Posterior cingulate gyrus (tissue), 11 donors: ENCODE measurements around the gene MSRB1.
"Not testable (repeated sequence)": the region's sequence is repeated elsewhere in the genome, so short reads cannot be mapped to it uniquely, and the experiment has no call there.

Experiments
- DNase-seq, 10 donors: peaks; one replicate each; pipeline versions ENCODE4 v3.0.0 to v3.0.0-alpha.2; 2020 to 2021; ENCODE audit warnings: mixed read lengths in 3 of 10
- intact Hi-C: fragments of 100-400 bp; cut with DNase I; formaldehyde crosslinking; loops from one replicate; pipeline ENCODE4 v1.15.1; 2023

MSRB1 gene

DNA sequence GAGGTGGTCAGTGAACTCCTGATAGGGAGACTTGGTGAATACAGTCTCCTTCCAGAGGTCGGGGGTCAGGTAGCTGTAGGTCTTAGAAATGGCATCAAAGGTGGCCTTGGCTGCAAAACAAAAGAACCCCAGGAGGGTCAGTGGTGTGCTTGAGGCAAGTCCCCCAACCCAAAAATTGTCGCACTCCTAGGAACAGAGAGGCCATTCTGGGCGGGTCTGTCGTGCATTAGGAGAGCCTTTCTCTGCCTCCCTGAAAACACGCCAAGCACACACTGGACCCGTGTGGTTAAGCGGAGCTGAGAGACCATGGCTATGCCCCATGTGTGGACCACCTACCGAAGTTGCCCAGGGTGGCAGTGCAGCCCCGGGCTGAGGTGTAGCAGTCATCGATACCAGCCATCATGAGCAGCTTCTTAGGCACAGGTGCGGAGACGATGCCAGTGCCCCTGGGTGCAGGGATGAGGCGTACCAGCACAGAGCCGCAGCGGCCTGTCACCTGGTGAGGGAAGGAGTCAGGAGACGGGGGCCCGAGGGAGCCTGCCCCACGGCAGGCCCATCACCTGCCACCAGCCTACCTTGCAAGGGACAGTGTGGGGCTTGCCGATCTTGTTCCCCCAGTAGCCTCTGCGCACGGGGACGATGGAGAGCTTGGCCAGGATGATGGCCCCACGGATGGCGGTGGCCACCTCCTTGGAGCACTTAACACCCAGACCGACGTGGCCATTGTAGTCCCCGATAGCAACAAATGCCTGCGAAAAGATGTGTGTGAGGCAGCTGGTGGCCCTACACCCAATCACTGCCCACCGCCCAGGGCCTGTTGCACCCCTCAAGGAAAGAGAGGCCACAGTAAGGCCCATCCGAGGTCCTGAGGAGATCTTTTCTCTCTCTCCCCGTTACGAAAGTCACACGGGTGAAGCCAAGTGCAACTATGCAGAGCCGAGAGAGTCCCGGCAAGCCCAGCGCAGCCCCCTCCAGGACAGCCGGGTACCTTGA is 19.5 kb upstream of the MSRB1 start:
- not testable (repeated sequence) for DNase-seq
- intact Hi-C loops, result loop anchor here (5.0 kb wide), 1 partner anchor 190 kb away; the partner anchor contains the start of genes EME2, MRPS34 and NME3

DNA sequence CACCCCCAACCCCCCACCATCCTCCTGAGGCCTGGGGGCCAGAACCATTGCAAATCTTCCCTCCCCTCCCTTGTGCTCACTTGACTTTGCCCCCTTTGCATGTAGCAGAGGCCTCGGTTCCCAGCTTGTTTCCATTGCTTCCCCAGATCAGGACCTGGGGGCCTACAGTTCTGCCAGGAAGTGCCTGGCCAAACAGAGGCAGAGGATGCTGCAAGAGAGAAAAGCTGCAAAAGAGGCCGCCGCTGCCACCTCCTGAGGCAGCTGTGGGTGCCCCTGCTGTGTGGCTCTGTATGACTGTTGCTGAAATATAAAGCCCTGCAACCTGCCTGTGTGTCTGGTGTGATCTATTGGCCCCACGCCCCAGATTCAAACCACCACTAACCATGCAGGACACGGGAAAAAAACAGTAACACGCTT is 18.7 kb upstream of the MSRB1 start:
- intact Hi-C loops, result loop anchor here (5.0 kb wide), 1 partner anchor 189 kb away; the partner anchor contains the start of genes EME2, MRPS34 and NME3
- no peak for DNase-seq

DNA sequence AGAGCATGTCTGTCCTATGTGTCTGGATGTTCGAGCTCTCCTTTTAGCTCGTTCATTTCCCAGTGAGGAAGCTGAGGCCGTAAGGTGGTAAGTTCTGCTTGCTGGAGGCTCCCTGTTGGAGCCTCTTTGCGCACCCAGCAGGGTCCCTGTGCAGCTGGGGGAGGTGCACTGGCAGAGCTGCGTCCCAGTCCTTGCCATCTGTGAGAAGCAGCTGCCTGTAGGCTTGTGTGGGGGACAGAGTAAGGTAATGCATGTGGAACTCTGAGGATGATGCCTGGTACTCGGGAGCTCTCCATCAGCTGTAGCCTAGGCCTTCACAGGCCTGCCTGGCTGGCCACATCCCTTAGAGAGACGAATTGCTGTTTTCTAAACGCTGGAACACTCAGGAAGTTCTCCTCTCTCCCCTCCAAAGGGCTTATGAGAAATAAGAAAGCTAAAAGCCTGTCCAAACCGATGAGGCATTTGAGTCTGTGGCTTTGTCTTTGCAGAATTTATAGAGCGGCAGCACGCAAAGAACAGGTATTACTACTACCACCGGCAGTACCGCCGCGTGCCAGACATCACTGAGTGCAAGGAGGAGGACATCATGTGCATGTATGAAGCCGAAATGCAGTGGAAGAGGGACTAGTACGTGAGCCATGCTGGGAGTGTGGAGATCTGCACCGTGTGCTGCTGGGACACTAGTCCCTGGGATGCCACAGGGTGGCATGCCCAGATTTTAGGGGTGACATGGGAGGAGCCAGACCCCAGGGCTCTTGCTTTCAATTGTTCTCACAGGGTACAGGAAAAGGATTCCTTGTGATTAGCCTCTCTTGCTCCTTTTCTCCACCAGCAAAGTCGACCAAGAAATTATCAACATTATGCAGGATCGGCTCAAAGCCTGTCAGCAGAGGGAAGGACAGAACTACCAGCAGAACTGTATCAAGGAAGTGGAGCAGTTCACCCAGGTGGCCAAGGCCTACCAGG is 17.9 kb upstream of the MSRB1 start:
- no peak for DNase-seq
- intact Hi-C loops, result loop anchor here (5.0 kb wide), 1 partner anchor 189 kb away; the partner anchor contains the start of genes EME2, MRPS34 and NME3

DNA sequence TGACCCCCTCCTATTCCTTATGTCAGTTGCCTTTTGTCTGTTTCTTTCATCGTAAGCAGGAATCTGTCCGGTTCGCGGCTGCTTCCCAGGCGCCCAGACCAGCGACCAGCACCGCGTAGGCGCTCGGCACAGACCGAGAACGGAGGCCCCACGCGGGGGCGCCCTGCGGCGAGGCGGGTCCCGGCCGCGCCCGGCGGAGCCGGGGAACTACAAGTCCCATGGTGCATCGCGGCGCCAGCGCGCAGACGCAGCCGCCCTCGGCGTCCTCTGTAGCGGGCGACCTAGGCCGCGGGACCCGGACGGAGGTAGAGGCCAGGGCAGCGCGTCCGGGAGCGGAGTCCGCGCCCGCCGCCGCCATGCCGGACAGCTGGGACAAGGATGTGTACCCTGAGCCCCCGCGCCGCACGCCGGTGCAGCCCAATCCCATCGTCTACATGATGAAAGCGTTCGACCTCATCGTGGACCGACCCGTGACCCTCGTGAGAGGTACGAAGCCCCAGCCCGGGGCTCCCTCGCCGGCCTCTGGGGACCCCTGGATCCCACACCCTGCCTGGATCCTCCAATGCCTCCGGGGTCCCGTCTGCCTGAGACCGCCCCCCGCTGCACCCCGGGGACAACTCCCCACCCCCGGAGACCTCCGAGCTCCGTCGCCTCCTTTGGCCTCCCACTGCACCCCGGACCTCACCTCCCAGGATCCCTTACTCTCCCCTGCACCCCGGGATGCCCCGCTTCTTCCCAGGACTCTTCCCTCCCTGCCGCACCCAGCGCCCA is 16.5 kb upstream of the MSRB1 start, which contains the start of gene NDUFB10:
Gene NDUFB10 (plus strand): TSS at position 270 of the 771 bp plus-strand sequence. CDS start 87 bp downstream, at position 357.
- intact Hi-C loops, result loop anchor here (5.0 kb wide), 1 partner anchor 187 kb away; the partner anchor contains the start of genes EME2, MRPS34 and NME3
- peak; percentile 88 to 99 (median 92) for DNase-seq

DNA sequence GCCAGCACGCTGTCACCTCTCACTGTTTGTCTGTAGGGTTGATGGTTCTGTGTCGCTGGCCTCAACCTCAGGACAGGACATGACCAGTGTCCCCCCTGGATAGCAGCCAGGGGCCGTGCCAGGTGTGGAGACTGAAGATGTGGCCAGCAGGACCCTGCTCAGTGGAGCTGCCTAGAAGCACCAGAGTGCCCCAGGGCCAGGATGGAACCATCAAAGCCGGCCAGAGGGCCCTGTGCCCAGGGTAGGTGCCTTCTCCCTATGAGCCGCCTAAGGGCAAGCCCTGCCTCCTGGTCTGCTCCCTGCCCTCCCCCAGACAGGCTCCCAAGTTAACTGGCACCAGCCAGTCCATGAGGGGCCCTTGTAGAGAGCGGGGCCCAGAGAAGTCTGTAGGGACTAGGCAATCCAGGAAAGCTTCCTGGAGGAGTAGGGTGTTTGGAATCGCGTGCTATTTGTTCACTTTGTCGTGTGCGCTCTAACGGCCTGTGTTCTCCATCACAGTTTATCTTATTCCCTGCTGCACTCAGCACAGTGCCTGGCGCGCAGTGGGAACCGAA is 15.8 kb upstream of the MSRB1 start:
- intact Hi-C loops, result no loop called here
- DNase-seq, result no peak

DNA sequence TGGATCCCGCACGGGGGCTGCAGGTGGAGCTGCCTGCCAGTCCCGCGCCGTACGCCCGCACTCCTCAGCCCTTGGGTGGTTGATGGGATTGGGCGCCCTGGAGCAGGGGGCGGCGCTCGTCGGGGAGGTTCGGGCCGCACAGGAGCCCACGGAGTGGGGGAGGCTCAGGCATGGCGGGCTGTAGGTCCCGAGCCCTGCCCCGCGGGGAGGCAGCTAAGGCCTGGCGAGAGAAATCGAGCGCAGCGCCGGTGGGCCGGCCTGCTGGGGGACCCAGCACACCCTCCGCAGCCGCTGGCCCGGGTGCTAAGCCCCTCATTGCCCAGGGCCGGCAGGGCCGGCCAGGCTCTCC is 15.1 kb upstream of the MSRB1 start:
- intact Hi-C loops, DNase-seq: not testable (repeated sequence)

DNA sequence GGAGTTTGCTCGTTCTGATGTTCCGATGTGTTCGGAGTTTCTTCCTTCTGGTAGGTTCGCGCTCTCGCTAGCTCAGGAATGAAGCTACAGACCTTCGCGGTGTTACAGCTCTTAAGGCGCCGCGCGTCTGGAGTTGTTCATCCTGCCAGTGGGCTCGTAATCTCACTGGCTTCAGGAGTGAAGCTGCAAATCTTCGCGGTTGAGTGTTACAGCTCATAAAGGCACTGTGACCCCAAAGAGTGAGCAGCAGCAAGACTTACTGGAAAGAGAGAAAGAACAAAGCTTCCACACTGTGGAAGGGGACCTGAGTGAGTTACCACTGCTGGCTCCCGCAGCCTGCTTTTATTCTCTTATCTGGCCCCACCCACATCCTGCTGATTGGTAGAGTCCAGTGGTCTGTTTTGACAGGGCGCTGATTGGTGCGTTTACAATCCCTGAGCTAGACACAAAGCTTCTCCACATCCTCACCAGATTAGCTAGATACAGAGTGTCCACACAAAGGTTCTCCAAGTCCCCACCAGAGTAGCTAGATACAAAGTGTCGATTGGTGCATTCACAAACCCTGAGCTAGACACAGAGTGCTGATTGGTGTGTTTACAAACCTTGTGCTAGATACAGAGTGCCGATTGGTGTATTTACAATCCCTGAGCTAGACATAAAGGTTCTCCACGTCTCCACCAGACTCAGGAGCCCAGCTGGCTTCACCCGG is 14.6 kb upstream of the MSRB1 start:
- intact Hi-C loops, result not testable (repeated sequence)

DNA sequence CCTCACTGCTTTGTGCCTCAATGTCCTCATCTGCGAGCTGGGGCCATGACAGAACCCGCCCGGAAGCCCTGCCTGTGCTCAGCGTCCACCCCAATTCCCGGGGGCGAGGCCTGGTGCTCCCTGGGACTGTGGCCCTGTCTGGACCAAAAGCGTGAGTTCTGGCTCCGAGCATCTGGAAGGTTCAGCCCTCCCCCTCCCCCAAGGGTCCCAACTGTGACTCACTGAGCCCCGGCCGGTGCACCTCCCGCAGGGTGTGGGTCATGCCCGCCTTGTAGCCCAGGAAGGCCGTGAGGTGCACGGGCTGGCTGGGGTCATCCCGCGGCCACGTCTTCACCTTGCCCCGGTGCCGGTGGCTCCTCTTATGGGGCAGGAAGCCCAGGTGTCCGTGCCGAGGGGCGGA is 10.7 kb upstream of the MSRB1 start:
- no peak for DNase-seq
- intact Hi-C loops, result no loop called here

More for the DNA sequence above, 14.6 kb upstream of the MSRB1 start:
- DNase-seq, result not testable (repeated sequence)

DNA sequence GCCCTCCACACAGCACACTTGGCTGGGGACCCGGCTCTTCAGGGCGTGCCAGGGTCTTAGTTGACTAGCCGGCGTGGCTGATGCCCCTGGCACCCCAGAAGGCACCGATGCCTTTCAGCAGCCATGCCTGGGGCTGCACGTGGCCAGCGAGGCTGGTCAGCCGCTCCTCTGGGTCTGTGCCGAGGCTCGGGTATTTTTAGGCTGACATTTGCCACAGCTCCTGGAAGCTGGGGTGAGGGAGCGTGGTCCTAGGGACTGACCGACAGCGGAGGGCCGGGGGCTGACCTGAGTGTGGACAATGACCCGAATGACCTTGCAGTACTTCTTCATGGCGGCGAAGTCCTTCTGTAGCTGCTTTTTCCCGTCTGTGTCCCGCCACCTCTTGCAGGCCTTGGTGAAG is 7.6 kb upstream of the MSRB1 start:
- DNase-seq, result no peak
- intact Hi-C loops, result no loop called here

DNA sequence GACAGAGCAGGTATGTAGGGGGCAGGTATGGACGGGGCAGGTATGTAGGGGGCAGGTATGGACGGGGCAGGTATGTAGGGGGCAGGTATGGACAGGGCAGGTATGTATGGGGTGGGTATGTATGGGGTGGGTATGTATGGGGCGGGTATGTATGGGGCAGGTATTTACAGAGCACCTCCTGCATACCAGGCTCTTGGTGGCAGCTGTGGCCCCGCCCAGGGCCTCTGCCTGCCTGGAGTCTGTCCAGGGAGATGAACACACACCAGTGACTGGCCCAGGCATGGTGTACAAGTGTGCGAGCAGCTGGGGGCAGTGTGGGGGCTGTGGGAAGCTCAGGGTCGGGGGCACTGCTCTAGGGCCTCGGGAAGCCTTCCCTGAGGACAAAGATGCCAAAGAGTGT is 7.0 kb upstream of the MSRB1 start:
- intact Hi-C loops, result no loop called here
- DNase-seq, result no peak

DNA sequence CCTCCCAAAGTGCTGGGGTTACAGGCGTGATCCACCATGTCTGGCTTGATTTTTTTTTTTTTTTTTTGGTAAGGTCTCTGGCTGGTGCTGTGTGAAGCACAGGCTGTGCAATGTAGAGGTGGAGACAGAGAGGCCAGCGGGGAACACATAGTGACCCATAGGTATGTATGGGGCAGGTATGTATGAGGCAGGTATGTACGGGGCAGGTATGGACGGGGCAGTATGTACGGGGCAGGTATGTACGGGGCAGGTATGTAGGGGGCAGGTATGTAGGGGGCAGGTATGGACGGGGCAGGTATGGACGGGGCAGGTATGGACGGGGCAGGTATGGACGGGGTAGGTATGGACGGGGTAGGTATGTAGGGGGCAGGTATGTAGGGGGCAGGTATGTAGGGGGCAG is 6.5 kb upstream of the MSRB1 start:
- intact Hi-C loops, result no loop called here
- DNase-seq, result no peak

DNA sequence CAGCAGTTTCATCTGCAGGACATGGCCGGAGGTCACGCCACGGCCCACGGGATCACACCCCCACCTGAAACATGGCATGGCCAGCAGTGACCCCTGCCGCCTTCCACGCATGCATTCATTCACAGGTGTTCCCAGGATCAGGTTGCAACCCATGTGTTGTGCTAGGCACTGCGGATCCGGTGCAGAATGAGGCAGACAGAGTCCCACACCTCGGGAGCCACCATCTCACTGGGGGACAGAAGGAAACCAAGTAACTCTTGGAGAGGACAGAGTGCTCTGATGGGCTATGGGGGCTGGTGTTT is 4.3 kb upstream of the MSRB1 start:
- DNase-seq, result no peak
- intact Hi-C loops, result no loop called here

DNA sequence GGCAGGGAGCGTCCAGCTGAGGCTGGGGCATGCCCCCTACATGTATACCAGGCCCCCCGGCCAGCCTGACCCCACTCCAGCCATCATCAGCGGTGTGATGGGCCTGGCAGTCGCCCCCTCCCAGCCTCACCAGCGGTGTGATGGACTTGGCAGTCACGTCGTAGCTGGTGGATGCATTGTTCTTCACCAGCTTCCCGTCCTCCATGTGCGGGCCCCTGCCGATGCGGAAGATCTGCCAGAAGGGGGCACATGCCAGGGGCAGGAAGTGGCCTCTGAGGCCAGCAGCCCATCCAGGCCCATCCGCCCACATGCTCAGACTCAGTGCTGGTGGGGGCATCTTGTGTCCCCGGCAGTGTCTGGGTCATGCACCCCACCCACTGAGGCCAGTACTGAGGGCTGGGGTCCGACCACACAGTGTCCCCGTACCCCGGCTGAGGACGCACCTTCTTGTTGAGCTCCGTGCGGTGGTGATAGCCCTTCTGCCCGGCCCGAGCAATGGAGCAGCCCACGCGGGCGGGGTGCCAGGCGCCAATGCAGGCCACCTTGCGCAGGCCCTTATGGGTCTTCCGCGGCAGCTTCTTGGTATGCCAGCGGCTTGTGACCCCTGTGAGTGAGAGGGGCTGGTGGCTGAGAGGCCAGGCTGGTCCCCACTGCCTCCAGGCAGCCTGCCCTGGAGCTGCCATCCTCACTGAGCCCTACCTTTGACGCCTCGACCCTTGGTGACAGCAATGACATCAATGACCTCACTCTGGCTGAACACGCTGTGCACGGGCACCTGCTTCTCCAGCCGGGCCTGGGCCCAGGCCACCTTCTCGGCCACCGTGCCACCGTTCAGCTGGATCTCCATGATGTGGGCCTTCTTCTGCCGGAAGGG is 3.7 kb upstream of the MSRB1 start:
- no peak for DNase-seq
- intact Hi-C loops, result no loop called here

DNA sequence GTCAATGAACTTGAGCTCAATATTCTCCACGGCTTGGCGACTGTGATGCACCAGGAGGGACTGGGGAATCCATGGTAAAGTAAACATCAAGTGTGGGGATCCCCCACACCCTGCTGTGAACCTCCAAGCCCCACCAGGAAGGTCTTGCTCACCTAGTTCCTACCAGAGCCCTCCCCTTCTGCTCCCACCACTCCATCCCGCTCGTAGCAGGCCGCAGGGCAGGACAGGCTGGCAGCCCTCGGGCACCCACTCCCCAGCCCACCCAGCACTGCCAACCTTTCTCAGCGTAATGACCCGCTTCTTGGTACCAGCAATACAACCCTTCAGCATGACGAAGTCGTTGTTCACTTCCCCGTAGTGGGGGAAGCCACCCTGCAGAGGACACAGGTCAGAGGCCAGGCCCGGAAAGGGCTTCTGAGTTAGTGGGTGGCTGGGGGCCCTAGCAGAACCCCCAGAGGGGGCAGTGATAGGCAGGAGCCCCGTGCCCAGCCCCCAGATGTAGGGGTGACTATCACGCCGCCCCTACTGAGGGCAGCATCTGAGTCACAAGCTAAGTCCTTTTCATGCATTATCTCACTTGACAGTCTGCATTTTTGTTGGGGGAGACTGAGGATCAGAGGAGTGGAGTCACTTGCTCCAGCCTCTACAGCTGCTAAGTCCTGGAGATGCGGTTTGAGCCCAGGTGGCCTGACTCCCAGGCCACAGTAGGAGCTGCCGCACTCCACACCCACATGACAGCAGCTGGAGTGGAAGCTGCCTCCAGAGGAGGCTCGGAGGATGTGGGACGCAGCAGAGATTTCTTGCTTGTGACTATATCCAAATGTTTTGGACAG is 2.8 kb upstream of the MSRB1 start:
- intact Hi-C loops, result no loop called here
- no peak for DNase-seq

DNA sequence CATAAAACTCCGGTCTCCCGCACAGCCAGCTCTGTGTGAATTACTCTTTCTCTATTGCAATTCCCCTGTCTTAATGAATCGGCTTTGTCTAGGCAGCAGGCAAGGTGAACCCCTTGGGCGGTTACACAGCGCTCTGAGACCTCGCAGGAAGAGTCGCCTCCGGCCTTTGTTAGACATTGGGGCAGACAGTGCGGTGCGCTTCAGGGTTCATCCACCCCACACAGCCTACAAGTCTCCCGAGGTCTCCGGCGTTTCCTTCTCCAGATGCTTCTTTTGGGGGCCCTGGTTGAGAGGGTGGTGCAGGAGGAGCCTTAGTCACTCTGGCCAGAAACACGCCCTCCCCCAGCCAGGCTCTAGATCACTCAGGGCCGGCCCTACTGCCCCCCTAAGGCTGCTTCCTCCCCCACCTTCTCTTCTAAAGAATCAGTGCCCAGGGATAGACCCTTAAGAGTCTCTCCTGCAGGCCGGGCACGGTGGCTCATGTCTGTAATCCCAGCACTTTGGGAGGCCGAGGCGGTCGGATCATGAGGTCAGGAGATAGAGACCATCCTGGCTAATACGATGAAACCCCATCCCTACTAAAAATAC is 1.7 kb upstream of the MSRB1 start:
- no peak for DNase-seq
- intact Hi-C loops, result no loop called here

DNA sequence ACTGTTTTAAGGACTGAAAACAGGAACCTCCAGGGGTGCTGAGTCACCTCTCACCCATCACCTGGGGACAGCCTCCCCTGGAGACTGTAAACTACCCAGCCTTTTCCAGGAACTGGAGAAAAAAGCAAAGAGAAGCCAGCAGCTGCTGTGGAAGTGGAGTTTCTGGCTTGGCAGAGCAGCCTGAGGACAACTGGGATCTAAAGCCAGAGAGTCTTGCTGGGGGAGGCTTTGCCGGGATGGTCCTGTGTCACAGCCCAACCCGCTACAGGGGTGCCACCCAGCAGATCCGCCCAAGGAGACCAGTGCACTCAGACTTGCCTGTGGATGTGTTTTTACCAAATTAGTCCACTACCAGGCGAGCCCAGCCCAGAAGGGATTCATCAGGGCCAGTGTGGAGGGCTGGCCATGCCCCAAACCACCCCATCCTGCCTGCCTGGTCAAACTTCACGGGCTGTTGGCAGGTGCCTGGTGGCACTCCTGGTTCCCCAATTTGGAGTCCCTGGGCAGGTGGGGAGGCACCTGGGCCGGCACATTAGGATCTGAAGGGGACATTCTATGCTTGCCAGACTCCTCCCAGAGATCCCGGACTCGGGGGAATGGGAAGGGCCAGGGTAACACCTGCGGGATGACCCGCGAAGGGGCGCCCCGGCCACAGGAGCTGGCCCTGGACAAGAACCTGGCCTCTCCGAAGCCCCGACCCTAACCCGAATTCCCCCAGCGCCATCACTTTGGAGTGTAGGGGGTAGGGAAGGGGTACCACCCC is 771 bp downstream of the MSRB1 start:
- intact Hi-C loops, result no loop called here

More for the DNA sequence above, 771 bp downstream of the MSRB1 start:
- DNase-seq, result no peak
